DOHH2 (cell line): ENCODE data around the gene ANK2.

Experiments
- CTCF ChIP-seq: fragments of 200-600 bp; sonication (generic); IDR thresholded peaks from one replicate; pipeline ENCODE4 v1.5.1; 2014; ENCODE audit warnings: antibody characterized with exemption, mild to moderate bottlenecking, low read depth, low read length; ENCODE audit not compliant: poor library complexity, severe bottlenecking
- EZH2phosphoT487 ChIP-seq: fragments of 200-600 bp; sonication (generic); IDR thresholded peaks from 2 replicates; pipeline ENCODE4 v1.6.1; 2017; ENCODE audit warnings: borderline replicate concordance, mild to moderate bottlenecking, antibody characterized with exemption, low read length, moderate library complexity, mixed read lengths

- TF ChIP-seq CTCF, result no peak
- no peak for TF ChIP-seq EZH2phosphoT487
These were observed 355.4 kb downstream of the ANK2 start for GRCh38 chr4:113404841-113405240.
